Activated naive CD4-positive, alpha-beta T cell treated with anti-CD3 and anti-CD28 coated beads for 36 hours (primary cell): ENCODE results near the gene SOAT2. TPM values are rescaled to one million over a fixed set of nuclear protein-coding genes. Genes with fewer than 3 reads are reported as not detected.

Experiments
- CTCF ChIA-PET: fragments of 350-600 bp; sonication (Branson Sonifier 250); formaldehyde crosslinking; loops from one replicate; lab custom pipeline; 2021; ENCODE audit warnings: antibody characterized with exemption; lab: Charles Lee
- DNase-seq: peaks from one replicate; pipeline ENCODE4 v3.0.0-alpha.2; 2020
- H3K27ac Mint-ChIP-seq: one replicate; pipeline ENCODE4 v1.8.0; 2021; ENCODE audit warnings: mild to moderate bottlenecking, mixed read lengths
- H3K27me3 Mint-ChIP-seq: one replicate; pipeline ENCODE4 v1.8.0; 2021; ENCODE audit warnings: low read depth, mixed read lengths
- H3K36me3 Mint-ChIP-seq: one replicate; pipeline ENCODE4 v1.8.0; 2021; ENCODE audit warnings: low read depth, mixed read lengths
- H3K4me1 Mint-ChIP-seq: one replicate; pipeline ENCODE4 v1.8.0; 2021; ENCODE audit warnings: low read depth, mixed read lengths
- H3K4me3 Mint-ChIP-seq: one replicate; pipeline ENCODE4 v1.8.0; 2021; ENCODE audit warnings: mild to moderate bottlenecking, moderate library complexity, mixed read lengths
- H3K9me3 Mint-ChIP-seq: one replicate; pipeline ENCODE4 v1.8.0; 2021; ENCODE audit warnings: mixed read lengths
- intact Hi-C: fragments of 100-400 bp; cut with micrococcal nuclease; formaldehyde crosslinking; loops from one replicate; pipeline ENCODE4 v1.15.1; 2023
- total RNA-seq, 2 experiments: library from RNA; stranded (reverse); gene quantifications; one replicate each; pipeline ENCODE4 v1.2.3, GENCODE V29; 2021

SOAT2 gene
- total RNA-seq, 2 experiments from 2014 or later, result 0.74 to 0.81 TPM

- H3K27me3 Mint-ChIP-seq, result no peaks in the 10 kb centered on the region
- no peaks in the 10 kb centered on the region for H3K4me1 Mint-ChIP-seq
- no peaks in the 10 kb centered on the region for H3K36me3 Mint-ChIP-seq
- CTCF ChIA-PET, result interaction anchor here (0.5 to 0.8 kb wide), 3 partner anchors 21 to 235 kb away, joined by 3 to 4 read pairs (median 3); no protein-coding TSS in a partner anchor
- no peak for DNase-seq
- no peaks in the 10 kb centered on the region for H3K9me3 Mint-ChIP-seq
- intact Hi-C loops, result no loop called here
- no peak overlapping the region for H3K4me3 Mint-ChIP-seq
- no peak overlapping the region for H3K27ac Mint-ChIP-seq
Observed at GRCh38 chr12:53120685-53121525, 17.6 kb downstream of the SOAT2 start.

- intact Hi-C loops, result no loop called here
- no peak overlapping the region for H3K27ac Mint-ChIP-seq
- H3K36me3 Mint-ChIP-seq, result no peaks in the 10 kb centered on the region
- no peak overlapping the region for H3K4me3 Mint-ChIP-seq
- H3K9me3 Mint-ChIP-seq, result no peaks in the 10 kb centered on the region
- no peaks in the 10 kb centered on the region for H3K4me1 Mint-ChIP-seq
- no peak for DNase-seq
- H3K27me3 Mint-ChIP-seq, result no peaks in the 10 kb centered on the region
- CTCF ChIA-PET, result no interaction called here
Observed at GRCh38 chr12:53122961-53123468, 19.7 kb downstream of the SOAT2 start.

GRCh38 chr12:53123578-53124351 lies 20.5 kb downstream of the SOAT2 start:
- no peak for DNase-seq
- H3K27ac Mint-ChIP-seq, result no peak overlapping the region
- no peaks in the 10 kb centered on the region for H3K36me3 Mint-ChIP-seq
- no peaks in the 10 kb centered on the region for H3K4me1 Mint-ChIP-seq
- no peaks in the 10 kb centered on the region for H3K27me3 Mint-ChIP-seq
- intact Hi-C loops, result no loop called here
- no peaks in the 10 kb centered on the region for H3K9me3 Mint-ChIP-seq
- H3K4me3 Mint-ChIP-seq, result no peak overlapping the region
- CTCF ChIA-PET, result no interaction called here

- H3K9me3 Mint-ChIP-seq, result no peaks in the 10 kb centered on the region
- H3K36me3 Mint-ChIP-seq, result no peaks in the 10 kb centered on the region
- no peaks in the 10 kb centered on the region for H3K4me1 Mint-ChIP-seq
- no peak overlapping the region for H3K27ac Mint-ChIP-seq
- no peaks in the 10 kb centered on the region for H3K27me3 Mint-ChIP-seq
- intact Hi-C loops, result no loop called here
- CTCF ChIA-PET, result interaction anchor here (0.7 kb wide), 1 partner anchor 245 kb away, joined by 3 read pairs; no protein-coding TSS in a partner anchor
- DNase-seq, result no peak
- no peak overlapping the region for H3K4me3 Mint-ChIP-seq
Observed at GRCh38 chr12:53124352-53124723, 21.1 kb downstream of the SOAT2 start.

GRCh38 chr12:53127169-53127568 lies 23.9 kb downstream of the SOAT2 start:
- no peaks in the 10 kb centered on the region for H3K36me3 Mint-ChIP-seq
- H3K27me3 Mint-ChIP-seq, result no peaks in the 10 kb centered on the region
- H3K4me3 Mint-ChIP-seq, result no peak overlapping the region
- no peak overlapping the region for H3K27ac Mint-ChIP-seq
- DNase-seq, result no peak
- H3K9me3 Mint-ChIP-seq, result no peaks in the 10 kb centered on the region
- CTCF ChIA-PET, result no interaction called here
- intact Hi-C loops, result no loop called here
- H3K4me1 Mint-ChIP-seq, result no peaks in the 10 kb centered on the region

GRCh38 chr12:53128780-53129569 lies 25.7 kb downstream of the SOAT2 start:
- Mint-ChIP-seq H3K27ac (no peak overlapping the region), H3K4me1 (no peaks in the 10 kb centered on the region), H3K9me3 (no peaks in the 10 kb centered on the region), H3K4me3 (no peak overlapping the region), H3K36me3 (no peaks in the 10 kb centered on the region), H3K27me3 (no peaks in the 10 kb centered on the region)
- DNase-seq, result no peak
- CTCF ChIA-PET, result interaction anchor here (0.6 to 1.4 kb wide), 4 partner anchors 29 to 1453 kb away, joined by 3 to 5 read pairs (median 4); no protein-coding TSS in a partner anchor
- intact Hi-C loops, result no loop called here

GRCh38 chr12:53131844-53132243 lies 28.6 kb downstream of the SOAT2 start:
- Mint-ChIP-seq H3K27me3 (no peaks in the 10 kb centered on the region), H3K4me1 (no peaks in the 10 kb centered on the region), H3K9me3 (peaks cover 2% of the 10 kb centered on the region), H3K4me3 (no peak overlapping the region), H3K36me3 (no peaks in the 10 kb centered on the region), H3K27ac (no peak overlapping the region)
- CTCF ChIA-PET, result interaction anchor here (0.7 to 1.1 kb wide), 2 partner anchors 28 to 213 kb away, joined by 4 to 6 read pairs; no protein-coding TSS in a partner anchor
- intact Hi-C loops, result no loop called here
- no peak for DNase-seq

GRCh38 chr12:53133722-53134121 lies 30.4 kb downstream of the SOAT2 start:
- intact Hi-C loops, result no loop called here
- Mint-ChIP-seq H3K36me3 (no peaks in the 10 kb centered on the region), H3K4me3 (no peak overlapping the region), H3K9me3 (peaks cover 7% of the 10 kb centered on the region), H3K27me3 (peaks cover 2% of the 10 kb centered on the region), H3K4me1 (no peaks in the 10 kb centered on the region), H3K27ac (no peak overlapping the region)
- no peak for DNase-seq
- CTCF ChIA-PET, result interaction anchor here (0.6 kb wide), 2 partner anchors 35 to 855 kb away, joined by 3 read pairs; no protein-coding TSS in a partner anchor

- CTCF ChIA-PET, result no interaction called here
Observed at GRCh38 chr12:53143355-53143754, 40.1 kb downstream of the SOAT2 start.

GRCh38 chr12:53145383-53146260 lies 42.3 kb downstream of the SOAT2 start:
- Mint-ChIP-seq H3K9me3 (no peaks in the 10 kb centered on the region), H3K27me3 (no peaks in the 10 kb centered on the region), H3K4me1 (no peaks in the 10 kb centered on the region), H3K4me3 (no peak overlapping the region), H3K36me3 (no peaks in the 10 kb centered on the region), H3K27ac (no peak overlapping the region)
- no peak for DNase-seq
- CTCF ChIA-PET, result interaction anchor here (0.8 kb wide), 1 partner anchor 14 kb away, joined by 5 read pairs; no protein-coding TSS in a partner anchor
- intact Hi-C loops, result no loop called here

More at GRCh38 chr12:53143355-53143754, 40.1 kb downstream of the SOAT2 start:
- H3K9me3 Mint-ChIP-seq, result no peaks in the 10 kb centered on the region
- no peaks in the 10 kb centered on the region for H3K4me1 Mint-ChIP-seq
- H3K27me3 Mint-ChIP-seq, result no peaks in the 10 kb centered on the region
- H3K27ac Mint-ChIP-seq, result no peak overlapping the region
- DNase-seq, result no peak
- no peak overlapping the region for H3K4me3 Mint-ChIP-seq
- H3K36me3 Mint-ChIP-seq, result no peaks in the 10 kb centered on the region
- intact Hi-C loops, result no loop called here

GRCh38 chr12:53147181-53147580 lies 43.9 kb downstream of the SOAT2 start:
- Mint-ChIP-seq H3K27me3 (no peaks in the 10 kb centered on the region), H3K27ac (no peak overlapping the region), H3K9me3 (no peaks in the 10 kb centered on the region), H3K36me3 (no peaks in the 10 kb centered on the region), H3K4me1 (no peaks in the 10 kb centered on the region), H3K4me3 (no peak overlapping the region)
- CTCF ChIA-PET, result interaction anchor here (0.7 kb wide), 1 partner anchor 54 kb away, joined by 4 read pairs; no protein-coding TSS in a partner anchor
- no peak for DNase-seq
- intact Hi-C loops, result no loop called here
